ENCODE data around the gene SRGAP3.

SRGAP3 gene

DNA sequence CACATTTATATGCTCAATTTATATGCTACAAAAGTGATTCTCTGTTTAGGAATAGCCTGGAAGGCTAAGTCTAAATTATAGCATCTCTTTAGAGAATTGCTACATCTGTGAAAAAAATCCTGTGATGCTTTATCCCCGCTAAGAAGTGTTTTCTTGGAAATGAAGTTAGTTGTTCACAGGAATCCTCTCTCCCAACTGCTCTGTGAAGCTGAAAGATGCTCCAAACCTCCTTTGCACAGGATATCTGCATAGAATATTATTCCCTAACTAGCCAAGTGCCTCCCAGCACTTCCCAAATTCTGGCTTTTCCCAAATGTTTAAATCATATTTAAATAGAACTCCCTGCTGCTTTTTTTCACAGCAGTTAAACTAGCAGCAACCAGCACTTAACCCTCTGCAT is 132.2 kb downstream of the SRGAP3 start:
- H3K4me3 Mint-ChIP-seq = no peak overlapping the region
- DNase-seq (ENCODE audit: low spot score) = no peak
- no peaks in the 10 kb centered on the region for H3K36me3 Mint-ChIP-seq (ENCODE audit: low read depth)
- H3K27ac Mint-ChIP-seq = no peak overlapping the region
- H3K4me1 Mint-ChIP-seq (ENCODE audit: low read depth) = no peaks in the 10 kb centered on the region
- H3K27me3 Mint-ChIP-seq (ENCODE audit: low read depth) = peaks cover 1% of the 10 kb centered on the region
- H3K9me3 Mint-ChIP-seq = no peaks in the 10 kb centered on the region

DNA sequence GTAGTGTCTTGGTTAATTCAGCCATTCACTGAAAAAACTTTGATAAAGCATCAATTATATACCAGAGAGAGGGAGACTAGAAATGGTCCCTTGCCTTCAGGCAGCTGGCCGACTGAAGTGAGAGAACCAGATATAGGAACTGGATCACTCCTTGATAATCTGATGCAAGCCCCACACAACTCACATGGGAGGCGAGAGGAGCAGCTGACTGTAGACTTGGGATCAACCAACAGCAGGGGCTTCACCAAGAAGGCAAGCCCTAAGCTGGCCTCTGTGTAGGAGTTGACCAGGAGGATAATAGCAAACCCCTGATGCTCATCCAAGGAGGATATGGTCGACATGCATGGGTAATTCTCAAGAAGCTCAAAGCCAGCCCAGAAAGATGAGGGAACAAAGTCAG is 133.1 kb downstream of the SRGAP3 start:
- no peaks in the 10 kb centered on the region for H3K9me3 Mint-ChIP-seq

DNA sequence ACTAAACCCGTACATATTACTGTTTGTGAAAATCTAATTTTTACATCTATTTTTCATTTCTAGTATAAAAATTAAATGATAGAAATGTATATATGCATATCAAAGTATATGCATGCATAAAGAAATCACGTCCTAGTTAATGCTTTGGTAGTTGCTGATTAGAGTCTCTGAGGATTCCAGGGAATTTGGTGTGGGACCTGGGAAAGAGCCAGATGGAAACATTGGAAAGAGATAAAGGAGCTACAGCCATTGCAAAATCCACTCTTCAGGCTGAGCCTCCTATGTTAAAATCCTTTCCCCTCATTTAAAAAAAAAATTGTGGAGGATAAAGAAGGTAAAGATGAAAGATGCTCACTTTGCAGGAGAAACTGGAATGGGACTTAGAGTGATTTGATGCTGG is 134.1 kb downstream of the SRGAP3 start:
- Mint-ChIP-seq H3K4me3 (no peak overlapping the region), H3K4me1 (ENCODE audit: low read depth) (no peaks in the 10 kb centered on the region), H3K27me3 (ENCODE audit: low read depth) (peaks cover 1% of the 10 kb centered on the region), H3K27ac (no peak overlapping the region), H3K36me3 (ENCODE audit: low read depth) (no peaks in the 10 kb centered on the region), H3K9me3 (no peaks in the 10 kb centered on the region)
- DNase-seq (ENCODE audit: low spot score) = no peak

More for the DNA sequence above, 133.1 kb downstream of the SRGAP3 start:
- peaks cover 1% of the 10 kb centered on the region for H3K27me3 Mint-ChIP-seq (ENCODE audit: low read depth)
- DNase-seq (ENCODE audit: low spot score) = no peak
- H3K4me1 Mint-ChIP-seq (ENCODE audit: low read depth) = no peaks in the 10 kb centered on the region
- H3K27ac Mint-ChIP-seq = no peak overlapping the region
- H3K4me3 Mint-ChIP-seq = no peak overlapping the region
- no peaks in the 10 kb centered on the region for H3K36me3 Mint-ChIP-seq (ENCODE audit: low read depth)

DNA sequence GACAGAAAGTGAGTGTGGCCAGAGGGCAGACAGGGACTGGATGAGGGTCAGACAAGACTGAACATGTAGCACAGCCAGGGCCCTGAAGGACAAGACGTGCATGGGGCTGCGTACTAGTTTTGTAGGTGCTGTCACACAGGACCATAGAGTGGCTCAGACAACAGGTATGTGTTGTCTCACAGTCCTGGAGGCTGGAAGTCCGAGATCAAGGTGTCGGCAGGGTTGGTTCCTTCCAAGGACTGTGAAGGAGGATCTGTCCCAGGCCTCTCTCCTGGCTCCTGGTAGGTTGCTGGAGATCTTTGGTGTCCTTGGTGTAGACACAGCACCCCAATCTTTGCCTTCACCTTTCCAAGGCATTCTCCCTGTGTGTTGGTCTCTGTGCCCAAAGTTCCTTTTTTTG is 136.4 kb downstream of the SRGAP3 start:
- no peak overlapping the region for H3K27ac Mint-ChIP-seq
- H3K36me3 Mint-ChIP-seq (ENCODE audit: low read depth) = no peaks in the 10 kb centered on the region
- peaks cover 1% of the 10 kb centered on the region for H3K27me3 Mint-ChIP-seq (ENCODE audit: low read depth)
- no peak overlapping the region for H3K4me3 Mint-ChIP-seq
- no peaks in the 10 kb centered on the region for H3K9me3 Mint-ChIP-seq
- no peaks in the 10 kb centered on the region for H3K4me1 Mint-ChIP-seq (ENCODE audit: low read depth)
- no peak for DNase-seq (ENCODE audit: low spot score)

DNA sequence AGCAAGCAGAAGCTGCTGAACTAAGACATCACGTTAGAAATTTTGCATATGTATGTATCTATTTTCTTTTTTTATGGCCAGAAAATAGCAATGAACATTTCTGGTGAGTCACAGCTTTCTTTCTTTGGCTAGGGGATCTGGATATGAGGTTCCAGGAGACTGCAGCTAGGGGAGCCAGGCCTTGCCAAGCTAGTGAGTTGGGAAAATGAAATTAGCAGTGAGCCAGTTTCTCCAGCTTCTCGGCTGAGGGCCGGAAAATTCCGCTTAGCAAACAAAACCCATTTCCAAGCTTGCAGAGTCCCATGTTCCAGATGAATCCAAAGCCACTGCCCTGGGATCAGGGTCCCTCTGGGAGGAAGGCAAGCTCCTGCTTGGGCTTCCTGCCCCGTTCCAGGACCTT is 137.6 kb downstream of the SRGAP3 start:
- Mint-ChIP-seq H3K4me1 (ENCODE audit: low read depth) (no peaks in the 10 kb centered on the region), H3K27ac (no peak overlapping the region)
- no peak for DNase-seq (ENCODE audit: low spot score)

DNA sequence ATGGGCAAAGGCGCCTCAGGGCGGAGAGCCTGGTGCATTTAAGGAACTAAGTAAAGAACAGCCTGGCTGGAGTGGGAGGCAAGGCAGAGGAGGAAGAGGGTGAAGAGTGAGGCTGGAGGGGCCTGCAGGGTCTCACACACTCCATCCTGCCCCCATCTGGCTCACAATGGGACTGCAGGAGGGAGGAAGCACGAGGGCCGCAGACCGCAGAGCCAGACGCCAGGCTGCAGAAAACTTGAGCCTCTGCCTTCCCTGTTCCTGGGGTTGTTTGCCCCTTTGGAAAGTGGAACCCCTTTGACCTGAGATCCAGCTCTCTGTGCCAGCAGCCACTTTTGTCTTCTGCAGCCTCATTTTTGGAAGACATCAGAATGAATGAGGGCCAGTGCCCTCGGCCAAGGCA is 138.0 kb downstream of the SRGAP3 start:
- Mint-ChIP-seq H3K9me3 (no peaks in the 10 kb centered on the region), H3K27me3 (ENCODE audit: low read depth) (no peaks in the 10 kb centered on the region), H3K36me3 (ENCODE audit: low read depth) (no peaks in the 10 kb centered on the region), H3K27ac (no peak overlapping the region), H3K4me3 (no peak overlapping the region), H3K4me1 (ENCODE audit: low read depth) (no peaks in the 10 kb centered on the region)
- DNase-seq (ENCODE audit: low spot score) = no peak

More for the DNA sequence above, 137.6 kb downstream of the SRGAP3 start:
- H3K4me3 Mint-ChIP-seq = no peak overlapping the region
- H3K27me3 Mint-ChIP-seq (ENCODE audit: low read depth) = peaks cover 1% of the 10 kb centered on the region
- H3K36me3 Mint-ChIP-seq (ENCODE audit: low read depth) = no peaks in the 10 kb centered on the region
- H3K9me3 Mint-ChIP-seq = no peaks in the 10 kb centered on the region

DNA sequence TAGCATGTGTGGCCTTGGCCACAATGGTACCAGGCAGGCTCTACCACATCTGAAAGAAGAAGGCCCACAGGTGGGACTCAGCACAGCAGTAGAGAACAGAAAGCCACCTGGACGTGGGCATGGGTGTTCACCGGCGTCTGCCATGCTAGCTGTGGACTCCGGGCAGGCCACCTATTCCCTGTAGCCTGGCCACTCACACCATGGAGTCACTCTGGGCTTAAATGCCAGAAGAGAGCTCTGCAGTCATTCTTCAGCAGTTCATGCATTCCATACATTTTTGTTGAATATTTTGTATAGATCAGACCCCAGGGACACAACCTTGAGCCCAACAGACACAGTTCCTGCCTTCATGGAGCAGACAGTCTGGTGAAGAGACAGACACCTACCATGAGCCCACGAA is 138.6 kb downstream of the SRGAP3 start:
- no peaks in the 10 kb centered on the region for H3K36me3 Mint-ChIP-seq (ENCODE audit: low read depth)
- no peaks in the 10 kb centered on the region for H3K27me3 Mint-ChIP-seq (ENCODE audit: low read depth)
- DNase-seq (ENCODE audit: low spot score) = no peak
- no peak overlapping the region for H3K4me3 Mint-ChIP-seq
- H3K27ac Mint-ChIP-seq = no peak overlapping the region
- no peaks in the 10 kb centered on the region for H3K4me1 Mint-ChIP-seq (ENCODE audit: low read depth)
- no peaks in the 10 kb centered on the region for H3K9me3 Mint-ChIP-seq

DNA sequence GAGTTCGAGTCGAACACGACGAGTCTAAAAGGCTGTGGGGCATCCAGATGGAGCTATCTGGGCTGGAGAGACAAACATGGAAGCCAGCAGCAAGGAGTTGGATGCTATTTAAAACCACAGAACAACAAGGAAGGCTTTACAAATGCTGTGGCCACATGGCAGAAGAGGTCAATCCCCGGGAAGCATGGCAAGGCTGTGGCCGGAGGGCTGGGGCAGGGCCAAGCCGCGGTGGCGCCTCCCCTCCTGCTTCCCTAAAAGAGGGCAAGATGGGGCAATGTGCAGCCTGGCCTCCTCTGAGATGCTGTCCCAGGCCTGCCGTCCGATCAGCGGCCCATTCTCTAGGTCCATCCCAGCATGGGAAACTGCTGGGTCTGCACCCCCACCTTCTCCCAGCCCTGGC is 139.1 kb downstream of the SRGAP3 start:
- H3K4me1 Mint-ChIP-seq (ENCODE audit: low read depth) = no peaks in the 10 kb centered on the region
- no peaks in the 10 kb centered on the region for H3K36me3 Mint-ChIP-seq (ENCODE audit: low read depth)
- no peaks in the 10 kb centered on the region for H3K27me3 Mint-ChIP-seq (ENCODE audit: low read depth)
- H3K27ac Mint-ChIP-seq = no peak overlapping the region
- DNase-seq (ENCODE audit: low spot score) = no peak
- no peaks in the 10 kb centered on the region for H3K9me3 Mint-ChIP-seq
- H3K4me3 Mint-ChIP-seq = no peak overlapping the region

DNA sequence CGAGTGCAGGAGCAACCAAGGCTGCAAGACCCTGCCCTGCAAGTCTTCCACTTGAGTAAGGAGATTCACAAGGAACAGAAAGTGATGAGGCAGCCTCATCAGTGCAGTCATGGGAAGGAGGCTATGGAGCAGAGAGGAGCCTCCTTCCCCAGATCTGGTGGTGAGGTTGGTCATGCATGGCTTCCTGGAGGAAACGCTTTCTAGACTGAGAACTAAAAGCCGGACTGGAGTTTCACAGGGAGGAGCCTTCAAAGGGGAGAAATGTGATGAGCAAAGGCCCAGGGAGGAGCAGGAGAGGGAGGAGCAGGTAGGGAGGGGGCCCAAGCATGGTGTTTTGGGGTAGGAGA is 139.9 kb downstream of the SRGAP3 start:
- Mint-ChIP-seq H3K27ac (no peak overlapping the region), H3K9me3 (no peaks in the 10 kb centered on the region), H3K36me3 (ENCODE audit: low read depth) (no peaks in the 10 kb centered on the region), H3K27me3 (ENCODE audit: low read depth) (no peaks in the 10 kb centered on the region), H3K4me1 (ENCODE audit: low read depth) (no peaks in the 10 kb centered on the region), H3K4me3 (no peak overlapping the region)
- DNase-seq (ENCODE audit: low spot score) = no peak

DNA sequence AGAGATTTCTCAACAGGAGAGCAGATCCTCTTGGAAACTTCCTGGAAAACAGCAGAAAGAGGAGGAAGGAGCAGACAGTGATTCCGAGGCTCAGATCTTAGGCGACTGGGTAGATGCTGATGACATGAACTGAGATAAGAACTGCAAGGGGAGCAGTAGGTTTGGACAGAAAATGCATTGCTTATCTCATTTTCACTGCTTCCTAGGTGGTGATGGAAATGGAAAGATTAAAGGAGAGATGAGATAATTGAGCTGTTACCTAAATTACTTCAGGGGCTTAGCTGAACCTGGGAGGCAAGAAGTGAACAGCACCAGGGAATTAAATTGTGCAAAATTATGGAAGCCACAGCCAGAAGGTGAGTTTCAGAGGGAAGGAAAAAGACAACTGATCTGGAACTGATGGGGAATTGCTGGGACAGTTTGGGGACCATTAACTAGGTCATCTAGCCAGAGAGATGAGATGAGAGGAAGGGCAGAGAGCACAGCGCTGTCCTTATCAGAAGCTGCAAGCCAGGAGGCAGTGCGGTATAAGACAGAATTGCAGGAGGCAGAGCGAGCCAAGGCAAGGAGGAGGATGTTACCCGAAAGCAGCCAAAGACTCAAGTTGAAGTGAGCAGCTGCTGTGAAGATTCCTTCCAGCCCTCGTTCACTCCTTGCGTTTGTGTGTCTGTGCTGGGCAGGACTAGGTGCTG is 140.4 kb downstream of the SRGAP3 start:
- Mint-ChIP-seq H3K9me3 (no peaks in the 10 kb centered on the region), H3K4me1 (ENCODE audit: low read depth) (no peaks in the 10 kb centered on the region), H3K27me3 (ENCODE audit: low read depth) (no peaks in the 10 kb centered on the region), H3K27ac (no peak overlapping the region), H3K4me3 (no peak overlapping the region), H3K36me3 (ENCODE audit: low read depth) (no peaks in the 10 kb centered on the region)
- DNase-seq (ENCODE audit: low spot score) = no peak

DNA sequence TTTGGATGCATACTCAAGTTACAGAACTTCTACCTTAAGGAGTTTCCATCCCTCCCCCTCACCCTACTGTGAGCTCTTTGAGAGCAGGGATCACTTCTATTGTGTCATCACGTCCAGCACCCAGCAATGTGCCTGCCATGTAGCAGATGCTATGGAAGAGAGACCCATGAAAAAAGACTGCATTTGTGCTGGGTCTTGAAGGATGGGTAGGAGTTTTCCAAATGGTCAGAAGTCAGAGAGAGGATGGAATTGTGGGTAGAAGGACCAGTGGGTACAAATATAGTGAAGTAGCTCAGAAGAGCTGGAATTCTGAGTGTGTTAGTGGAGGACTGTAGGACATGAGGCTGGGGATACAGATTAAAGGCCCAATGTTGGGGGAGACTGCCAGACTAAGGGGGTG is 141.7 kb downstream of the SRGAP3 start:
- H3K4me1 Mint-ChIP-seq (ENCODE audit: low read depth) = no peaks in the 10 kb centered on the region
- H3K4me3 Mint-ChIP-seq = no peak overlapping the region
- H3K36me3 Mint-ChIP-seq (ENCODE audit: low read depth) = no peaks in the 10 kb centered on the region
- H3K27ac Mint-ChIP-seq = no peak overlapping the region
- H3K27me3 Mint-ChIP-seq (ENCODE audit: low read depth) = no peaks in the 10 kb centered on the region
- no peaks in the 10 kb centered on the region for H3K9me3 Mint-ChIP-seq
- no peak for DNase-seq (ENCODE audit: low spot score)

DNA sequence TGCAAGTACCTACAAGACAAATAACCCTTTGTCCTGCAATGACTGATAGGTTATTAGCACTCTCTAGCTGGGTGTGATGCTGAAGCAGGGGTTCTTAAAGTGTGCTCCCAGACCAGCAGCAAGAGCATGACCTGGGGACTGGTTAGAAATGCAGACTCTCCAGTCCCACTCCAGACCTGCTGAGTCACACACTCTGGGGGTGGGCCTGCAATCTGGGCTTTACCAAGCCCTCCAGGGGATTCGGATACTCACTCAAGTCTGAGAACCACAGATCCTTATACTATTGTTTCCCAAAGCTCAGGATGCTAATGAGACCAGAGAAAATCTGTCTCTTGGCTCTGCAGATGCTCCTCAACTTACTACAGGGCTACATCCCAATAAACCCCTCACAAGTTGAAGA is 144.0 kb downstream of the SRGAP3 start:
- Mint-ChIP-seq H3K9me3 (no peaks in the 10 kb centered on the region), H3K36me3 (ENCODE audit: low read depth) (no peaks in the 10 kb centered on the region)

DNA sequence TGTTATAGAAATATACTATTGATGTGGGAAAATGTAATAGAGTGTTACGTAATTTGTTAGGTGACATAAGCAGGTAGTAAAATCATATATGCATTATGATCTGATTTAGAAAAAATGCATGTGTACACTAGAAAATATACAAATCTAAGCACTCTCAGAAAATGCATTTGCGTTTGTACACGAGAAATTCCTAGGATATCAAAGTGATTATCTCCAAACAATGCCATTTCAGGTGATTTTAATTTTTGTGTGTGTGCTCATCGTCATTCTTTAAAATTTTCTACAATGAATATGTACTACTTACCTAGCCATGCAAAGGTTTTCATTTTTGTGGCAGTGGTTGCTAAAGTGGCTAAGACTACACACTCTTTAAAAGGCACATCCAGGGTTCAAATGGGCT is 145.3 kb downstream of the SRGAP3 start:
- no peak for DNase-seq (ENCODE audit: low spot score)
- no peaks in the 10 kb centered on the region for H3K4me1 Mint-ChIP-seq (ENCODE audit: low read depth)
- H3K36me3 Mint-ChIP-seq (ENCODE audit: low read depth) = no peaks in the 10 kb centered on the region
- H3K27me3 Mint-ChIP-seq (ENCODE audit: low read depth) = no peaks in the 10 kb centered on the region
- H3K27ac Mint-ChIP-seq = no peak overlapping the region
- no peaks in the 10 kb centered on the region for H3K9me3 Mint-ChIP-seq
- H3K4me3 Mint-ChIP-seq = no peak overlapping the region

More for the DNA sequence above, 144.0 kb downstream of the SRGAP3 start:
- Mint-ChIP-seq H3K27me3 (ENCODE audit: low read depth) (no peaks in the 10 kb centered on the region), H3K27ac (no peak overlapping the region), H3K4me1 (ENCODE audit: low read depth) (no peaks in the 10 kb centered on the region), H3K4me3 (no peak overlapping the region)
- no peak for DNase-seq (ENCODE audit: low spot score)

DNA sequence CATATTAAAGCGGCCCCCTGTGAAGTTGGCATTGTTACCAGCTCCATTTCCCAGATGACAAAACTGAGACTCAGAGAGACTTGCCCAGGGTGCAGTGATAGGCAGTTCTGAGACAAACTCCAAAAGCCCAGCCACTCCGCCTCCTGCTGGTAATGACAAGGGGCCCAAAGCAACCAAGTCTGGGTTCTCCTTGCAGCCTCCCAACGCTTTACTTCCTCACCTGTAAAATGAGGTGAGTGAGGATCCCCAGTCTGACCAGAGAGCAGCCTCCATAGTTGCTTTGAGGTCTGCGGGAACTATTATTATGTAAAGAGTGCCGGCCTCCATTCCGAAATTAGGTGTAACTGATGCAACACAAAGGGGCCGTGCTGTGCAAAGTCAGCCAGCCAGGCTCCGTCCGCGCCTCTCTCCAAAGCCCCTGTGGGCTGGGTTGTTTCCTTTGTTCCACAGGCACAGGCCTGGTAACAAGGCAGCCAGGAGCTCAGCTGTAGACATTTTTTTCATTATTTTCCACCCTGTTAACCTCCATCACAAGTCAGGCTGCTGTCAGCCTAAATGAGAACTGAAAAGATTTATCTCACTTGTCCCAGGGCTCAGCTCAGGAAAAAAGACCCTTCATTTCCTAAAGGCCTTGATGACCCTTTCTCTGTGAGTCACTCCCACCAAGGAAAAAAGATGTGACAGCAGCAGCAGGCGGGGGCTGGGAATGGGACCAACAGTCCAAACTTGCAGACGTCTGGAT is 147.0 kb downstream of the SRGAP3 start:
- no peaks in the 10 kb centered on the region for H3K9me3 Mint-ChIP-seq
- H3K4me1 Mint-ChIP-seq (ENCODE audit: low read depth) = no peaks in the 10 kb centered on the region
- H3K27ac Mint-ChIP-seq = no peak overlapping the region
- DNase-seq (ENCODE audit: low spot score) = no peak
- H3K27me3 Mint-ChIP-seq (ENCODE audit: low read depth) = no peaks in the 10 kb centered on the region
- no peak overlapping the region for H3K4me3 Mint-ChIP-seq
- H3K36me3 Mint-ChIP-seq (ENCODE audit: low read depth) = no peaks in the 10 kb centered on the region

DNA sequence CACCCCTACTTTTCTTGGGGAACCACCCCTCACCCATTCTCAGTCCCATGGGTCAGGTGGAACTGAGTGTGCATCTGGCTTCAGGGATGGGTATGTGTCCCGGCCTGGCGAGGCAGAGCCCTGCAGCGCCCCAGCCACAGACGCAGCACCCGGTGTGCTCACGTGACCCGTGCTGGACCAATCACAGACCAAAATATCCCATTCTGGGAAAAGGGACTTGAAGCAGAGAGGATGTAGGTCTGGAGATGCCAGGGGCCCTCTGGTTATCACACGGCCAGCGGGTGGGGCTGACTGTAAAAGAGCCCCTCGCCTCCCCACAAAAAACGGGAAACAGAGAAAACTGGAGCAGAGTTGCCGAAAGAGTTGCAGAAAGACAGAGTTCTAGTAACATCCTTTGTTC is 148.2 kb downstream of the SRGAP3 start:
- H3K4me3 Mint-ChIP-seq = no peak overlapping the region
- H3K27me3 Mint-ChIP-seq (ENCODE audit: low read depth) = no peaks in the 10 kb centered on the region
- no peak for DNase-seq (ENCODE audit: low spot score)
- no peaks in the 10 kb centered on the region for H3K36me3 Mint-ChIP-seq (ENCODE audit: low read depth)
- no peaks in the 10 kb centered on the region for H3K9me3 Mint-ChIP-seq
- H3K4me1 Mint-ChIP-seq (ENCODE audit: low read depth) = no peaks in the 10 kb centered on the region
- no peak overlapping the region for H3K27ac Mint-ChIP-seq

Data from T-helper 2 cell treated with Interferon-gamma antibody and Interleukin-4, amounts not matched to agents 5 μg/mL and 100 μg/mL, for 36 hours (primary cell).